Fibroblast of upper back skin (primary cell): ENCODE data around the gene CTF1.
"Not testable (repeated sequence)": the region's sequence is repeated elsewhere in the genome, so short reads cannot be mapped to it uniquely, and the experiment has no call there.

ENCODE experiments used
- DNase-seq: peaks from one replicate; pipeline ENCODE4 v3.0.0-alpha.2; 2013

CTF1 gene

GRCh38 chr16:30934827-30935557 is 38.6 kb downstream of the CTF1 start:
- DNase-seq: peak; percentile 19

GRCh38 chr16:30937692-30938091 is 41.3 kb downstream of the CTF1 start:
- no peak for DNase-seq

DNA sequence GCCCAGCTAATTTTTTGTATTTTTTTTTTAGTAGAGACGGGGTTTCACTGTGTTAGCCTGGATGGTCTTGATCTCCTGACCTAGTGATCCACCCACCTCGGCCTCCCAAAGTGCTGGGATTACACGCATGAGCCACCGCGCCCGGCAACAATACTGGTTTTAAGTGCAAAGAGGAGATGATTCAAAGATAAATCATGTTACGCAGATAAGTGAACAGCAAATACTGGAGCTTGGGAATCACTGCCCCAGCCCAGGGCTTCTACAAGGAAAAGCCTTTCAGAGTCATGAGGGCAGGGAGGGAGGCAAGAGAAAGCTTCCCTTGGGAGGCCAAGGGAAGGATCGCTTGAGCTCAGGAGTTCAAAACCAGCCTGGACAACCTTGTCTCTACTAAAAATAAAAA is 43.2 kb downstream of the CTF1 start:
- DNase-seq: not testable (repeated sequence)

- DNase-seq: peak; percentile 52
Measured at GRCh38 chr16:30941600-30942425, 45.4 kb downstream of the CTF1 start.

GRCh38 chr16:30942426-30942806 is 46.0 kb downstream of the CTF1 start:
- DNase-seq: no peak

DNA sequence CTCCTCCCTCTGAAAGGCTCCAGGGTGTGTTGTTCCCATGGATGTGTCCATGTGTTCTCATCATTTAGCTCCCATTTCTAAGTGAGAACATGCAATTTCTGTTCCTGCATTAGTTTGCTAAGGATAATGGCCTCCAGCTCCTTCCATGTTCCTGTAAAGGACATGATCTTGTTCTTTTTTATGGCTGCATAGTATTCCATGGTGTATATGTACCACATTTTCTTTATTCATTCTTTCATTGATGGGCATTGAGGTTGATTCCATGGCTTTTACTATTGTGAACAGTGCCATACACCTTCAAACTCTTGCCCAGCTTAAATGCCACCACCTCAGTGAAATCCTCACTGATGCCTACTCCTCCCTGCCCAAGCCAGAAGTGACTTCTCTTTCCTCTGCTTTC is 47.9 kb downstream of the CTF1 start:
- no peak for DNase-seq

DNA sequence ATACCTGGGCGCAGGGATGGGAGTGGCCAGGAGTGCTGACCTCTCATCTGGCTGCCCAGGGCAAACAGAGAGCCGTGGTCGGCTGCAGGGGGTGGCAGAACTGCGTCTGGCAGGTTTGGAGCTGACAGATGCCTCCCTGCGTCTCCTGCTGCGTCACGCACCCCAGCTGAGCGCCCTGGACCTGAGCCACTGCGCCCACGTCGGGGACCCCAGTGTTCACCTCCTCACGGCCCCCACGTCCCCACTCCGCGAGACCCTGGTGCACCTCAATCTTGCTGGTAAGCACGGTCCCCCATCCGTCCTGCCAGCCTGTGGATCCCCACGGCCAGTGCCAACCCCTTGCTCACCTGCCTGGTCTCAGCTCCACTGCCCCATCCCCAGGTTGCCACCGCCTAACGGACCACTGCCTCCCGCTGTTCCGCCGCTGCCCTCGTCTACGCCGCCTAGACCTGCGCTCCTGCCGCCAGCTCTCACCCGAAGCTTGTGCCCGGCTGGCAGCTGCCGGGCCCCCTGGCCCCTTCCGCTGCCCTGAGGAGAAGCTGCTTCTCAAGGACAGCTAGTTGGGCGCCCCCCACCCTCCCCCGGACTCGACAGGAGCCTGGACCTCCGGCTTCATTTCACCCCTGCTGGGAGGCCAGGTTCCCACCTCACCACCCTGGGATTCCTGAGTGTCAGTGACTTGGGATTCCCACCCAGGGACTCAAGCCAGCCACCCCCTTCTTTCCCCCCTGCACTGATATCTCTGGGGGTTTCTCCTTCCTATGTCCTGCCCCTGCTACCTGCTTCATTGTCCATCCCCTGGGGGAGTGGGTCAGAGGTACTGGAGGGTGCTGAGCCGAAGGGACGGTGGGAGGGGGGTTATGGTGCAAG is 50.5 kb downstream of the CTF1 start:
- DNase-seq: no peak

DNA sequence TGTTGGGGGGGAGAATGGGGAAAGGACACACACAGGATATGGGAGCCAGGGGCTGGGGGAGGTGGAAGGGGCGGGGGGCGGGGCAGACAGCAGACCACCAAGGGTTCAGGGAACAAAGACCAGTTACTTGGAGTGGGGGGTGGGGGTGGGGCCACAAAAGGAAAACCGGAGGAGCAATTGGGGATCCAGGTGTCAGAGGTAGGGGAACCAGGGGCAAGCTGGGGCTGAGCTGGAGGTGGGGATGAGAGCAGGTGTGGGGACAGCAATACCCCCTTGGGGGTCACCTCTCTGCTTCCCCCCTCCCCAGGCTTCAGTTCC is 51.1 kb downstream of the CTF1 start:
- no peak for DNase-seq

DNA sequence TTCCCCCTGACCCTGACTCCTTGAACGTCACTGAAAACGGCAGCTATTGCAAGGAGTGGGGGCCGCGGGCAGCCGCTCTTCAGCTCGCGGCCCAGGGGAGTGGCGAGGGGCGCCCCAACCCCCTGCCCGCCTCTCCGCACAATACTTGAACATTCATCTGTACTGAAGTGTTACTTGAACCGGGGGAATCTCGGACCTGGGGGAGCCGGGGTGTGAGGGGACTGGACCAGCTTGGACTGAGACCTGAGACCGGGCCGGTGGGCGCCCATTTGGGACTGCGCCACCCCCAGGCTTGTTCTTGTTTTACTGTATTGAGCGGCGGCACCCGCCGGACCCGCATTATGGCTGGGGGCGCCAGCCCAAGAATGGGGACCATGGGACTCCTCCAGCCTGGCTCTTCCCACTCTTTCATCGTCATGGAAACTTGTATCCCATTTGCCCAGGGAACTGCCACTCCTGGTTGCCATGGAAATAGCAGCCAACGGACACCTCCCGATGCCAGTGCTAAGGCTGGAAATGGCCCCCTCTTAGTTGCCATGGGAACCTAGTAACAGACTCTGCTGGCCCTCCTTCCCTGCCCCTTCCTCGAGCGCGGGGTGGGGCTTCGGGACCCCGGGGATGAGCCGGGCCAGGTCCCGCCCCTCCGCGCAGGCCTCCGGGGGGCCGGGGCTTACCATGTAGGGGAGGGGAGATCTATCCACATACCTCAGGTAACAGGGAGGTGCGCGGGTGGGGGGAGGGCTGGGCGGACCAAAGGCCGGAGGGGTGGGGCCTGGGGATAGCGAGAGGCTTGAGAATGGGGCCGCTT is 51.6 kb downstream of the CTF1 start:
- peak; percentile 94 for DNase-seq

GRCh38 chr16:30948667-30949649 is 52.5 kb downstream of the CTF1 start, which contains the start of gene ORAI3:
Gene ORAI3 (plus strand): TSS chr16:30949068. CDS start chr16:30949290, 222 bp downstream.
- peak; percentile 41 for DNase-seq

- DNase-seq: peak; percentile 52
Measured at GRCh38 chr16:30949650-30950515, 53.5 kb downstream of the CTF1 start.

- DNase-seq: no peak
Measured at GRCh38 chr16:30950516-30951065, 54.2 kb downstream of the CTF1 start.

- no peak for DNase-seq
Measured at GRCh38 chr16:30951193-30951592, 54.8 kb downstream of the CTF1 start.

DNA sequence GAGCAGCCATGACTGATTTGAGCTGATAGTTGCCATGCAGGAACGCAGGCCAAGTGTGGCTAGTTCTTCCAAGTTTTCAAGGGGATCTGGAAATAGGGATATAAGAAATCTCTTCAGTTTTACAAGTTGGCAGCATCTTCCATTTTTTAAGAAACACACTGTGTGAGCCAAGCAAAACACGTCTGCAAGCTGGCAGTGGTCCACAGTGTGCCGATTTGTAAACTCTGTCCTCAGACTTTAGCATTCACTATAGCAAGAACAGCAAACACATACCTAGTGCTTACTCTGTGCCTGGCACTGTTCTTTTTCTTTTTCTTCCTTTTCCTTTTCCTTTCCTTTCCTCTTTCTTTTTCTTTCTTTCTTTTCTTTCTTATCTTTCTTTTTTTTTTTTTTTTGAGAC is 55.3 kb downstream of the CTF1 start:
- peak; percentile 13 for DNase-seq

DNA sequence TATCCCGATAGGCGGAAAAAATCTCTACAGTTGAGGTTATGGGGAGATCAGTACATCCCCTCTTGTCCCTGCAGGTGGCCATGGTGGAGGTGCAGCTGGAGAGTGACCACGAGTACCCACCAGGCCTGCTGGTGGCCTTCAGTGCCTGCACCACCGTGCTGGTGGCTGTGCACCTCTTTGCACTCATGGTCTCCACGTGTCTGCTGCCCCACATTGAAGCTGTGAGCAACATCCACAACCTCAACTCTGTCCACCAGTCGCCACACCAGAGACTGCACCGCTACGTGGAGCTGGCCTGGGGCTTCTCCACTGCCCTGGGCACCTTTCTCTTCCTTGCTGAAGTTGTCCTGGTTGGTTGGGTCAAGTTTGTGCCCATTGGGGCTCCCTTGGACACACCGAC is 56.7 kb downstream of the CTF1 start:
- DNase-seq: no peak
